DMS 273 treated with DMSO at 0.1 percent for 48 hours (cell line): ENCODE measurements around the gene GSTT4.
"Not testable (repeated sequence)": the region's sequence is repeated elsewhere in the genome, so short reads cannot be mapped to it uniquely, and the experiment has no call there.

Source experiments
- DNase-seq: peaks from one replicate; lab custom pipeline; 2025; lab: John Stamatoyannopoulos, UW

Gene GSTT4

GRCh38 chr22:23952794-23953405, 52.4 kb downstream of the GSTT4 start:
- DNase-seq = not testable (repeated sequence)

- not testable (repeated sequence) for DNase-seq
Observed at GRCh38 chr22:23951383-23951782, 53.9 kb downstream of the GSTT4 start.

DNA sequence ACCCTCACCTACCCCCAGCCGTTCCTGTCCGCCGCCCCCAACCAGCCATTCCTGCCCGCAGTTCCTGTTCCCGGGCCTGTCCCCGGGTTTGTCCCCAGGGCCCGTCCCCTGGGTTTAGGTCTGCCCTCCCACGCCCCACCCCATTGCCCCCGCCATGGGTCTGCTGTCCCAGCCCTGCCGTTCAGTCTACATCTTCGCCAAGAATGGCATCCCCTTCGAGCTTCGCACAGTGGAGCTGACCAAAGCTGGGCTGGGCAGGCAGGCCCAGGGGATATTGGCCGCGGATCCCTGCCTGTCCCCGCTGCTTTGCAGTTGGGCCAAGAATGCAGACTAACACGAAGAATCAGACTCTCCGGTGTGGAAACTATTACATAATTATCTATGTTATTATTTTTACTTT, 55.5 kb downstream of the GSTT4 start:
- DNase-seq = not testable (repeated sequence)
